ENCODE results near the gene MBL2.

DNA sequence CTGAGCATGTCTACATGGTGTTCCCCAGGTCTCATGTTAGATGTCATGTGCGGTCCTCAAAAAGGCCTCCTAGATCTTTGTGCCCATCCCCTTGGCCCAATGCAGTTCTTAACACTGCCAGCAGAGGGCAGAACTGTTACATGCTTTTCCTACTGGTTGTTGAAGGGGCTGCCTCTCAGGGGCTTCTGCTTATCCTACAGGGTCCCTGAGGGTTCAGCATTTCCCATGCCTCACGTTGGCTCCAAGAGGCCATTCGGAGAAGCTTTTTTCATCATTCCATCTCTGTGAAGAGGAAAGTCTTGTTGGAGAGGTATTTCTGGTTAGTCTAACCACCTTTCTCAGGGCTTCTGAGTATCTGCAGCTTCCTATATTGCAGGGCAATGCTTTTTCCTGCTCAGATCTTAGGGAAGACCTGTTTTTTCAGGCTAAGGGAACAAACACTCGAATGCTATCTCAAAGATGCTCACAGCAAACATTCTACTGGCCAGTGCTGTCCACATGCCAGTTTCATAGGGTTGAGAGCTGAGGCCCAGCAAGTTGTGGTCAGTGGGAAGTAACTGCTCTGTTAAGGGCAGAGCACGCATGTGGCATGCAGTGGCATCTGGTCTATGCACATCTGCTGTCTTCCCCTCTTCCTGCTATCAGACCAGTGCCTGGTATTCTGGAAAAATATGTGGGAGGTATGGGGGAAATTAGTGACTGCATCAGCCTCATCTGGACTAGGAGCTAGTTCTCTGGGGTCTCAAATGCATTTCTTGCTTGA is 31.5 kb downstream of the MBL2 start:
- TF ChIP-seq EZH2phosphoT487 (IDR thresholded peaks at IDR 0.05; ENCODE audit: borderline replicate concordance, low read depth) (no peak), SMC3 (IDR thresholded peaks at IDR 0.05; ENCODE audit: low read depth, low read length) (peak; percentile 46), POLR2AphosphoS5 (IDR thresholded peaks at IDR 0.05; ENCODE audit: low read depth, low read length) (no peak), JUND (IDR thresholded peaks at IDR 0.05) (no peak), YY1 (IDR thresholded peaks at IDR 0.05; ENCODE audit: low read depth) (no peak)
- TF ChIP-seq, protein P1, sequence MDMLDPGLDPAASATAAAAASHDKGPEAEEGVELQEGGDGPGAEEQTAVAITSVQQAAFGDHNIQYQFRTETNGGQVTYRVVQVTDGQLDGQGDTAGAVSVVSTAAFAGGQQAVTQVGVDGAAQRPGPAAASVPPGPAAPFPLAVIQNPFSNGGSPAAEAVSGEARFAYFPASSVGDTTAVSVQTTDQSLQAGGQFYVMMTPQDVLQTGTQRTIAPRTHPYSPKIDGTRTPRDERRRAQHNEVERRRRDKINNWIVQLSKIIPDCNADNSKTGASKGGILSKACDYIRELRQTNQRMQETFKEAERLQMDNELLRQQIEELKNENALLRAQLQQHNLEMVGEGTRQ (IDR thresholded peaks at IDR 0.05; ENCODE audit: borderline replicate concordance, low read depth, low read length), result no peak
- TF ChIP-seq, protein P2, sequence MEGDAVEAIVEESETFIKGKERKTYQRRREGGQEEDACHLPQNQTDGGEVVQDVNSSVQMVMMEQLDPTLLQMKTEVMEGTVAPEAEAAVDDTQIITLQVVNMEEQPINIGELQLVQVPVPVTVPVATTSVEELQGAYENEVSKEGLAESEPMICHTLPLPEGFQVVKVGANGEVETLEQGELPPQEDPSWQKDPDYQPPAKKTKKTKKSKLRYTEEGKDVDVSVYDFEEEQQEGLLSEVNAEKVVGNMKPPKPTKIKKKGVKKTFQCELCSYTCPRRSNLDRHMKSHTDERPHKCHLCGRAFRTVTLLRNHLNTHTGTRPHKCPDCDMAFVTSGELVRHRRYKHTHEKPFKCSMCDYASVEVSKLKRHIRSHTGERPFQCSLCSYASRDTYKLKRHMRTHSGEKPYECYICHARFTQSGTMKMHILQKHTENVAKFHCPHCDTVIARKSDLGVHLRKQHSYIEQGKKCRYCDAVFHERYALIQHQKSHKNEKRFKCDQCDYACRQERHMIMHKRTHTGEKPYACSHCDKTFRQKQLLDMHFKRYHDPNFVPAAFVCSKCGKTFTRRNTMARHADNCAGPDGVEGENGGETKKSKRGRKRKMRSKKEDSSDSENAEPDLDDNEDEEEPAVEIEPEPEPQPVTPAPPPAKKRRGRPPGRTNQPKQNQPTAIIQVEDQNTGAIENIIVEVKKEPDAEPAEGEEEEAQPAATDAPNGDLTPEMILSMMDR (IDR thresholded peaks at IDR 0.05), result peak; percentile 83

All from SK-N-SH (cell line).